Activated CD8-positive, alpha-beta T cell treated with anti-CD3 and anti-CD28 coated beads, Interleukin-2, amount 10 ng/mL, durations not matched to agents 7 days and 5 days (primary cell): ENCODE measurements around the gene GNG12. TPM values are rescaled to one million over a fixed set of nuclear protein-coding genes. Genes with fewer than 3 reads are reported as not detected.

ENCODE experiments used
- total RNA-seq, 2 experiments: library from RNA; stranded (reverse); gene quantifications; one replicate each; pipeline ENCODE4 v1.2.3, GENCODE V29; 2021

The GNG12 gene
- total RNA-seq, 2 experiments from 2014 or later, result not detected

Other genes starting within 250 kb of the GNG12 start
- 10 to 100 TPM; 17.9 to 21.7 TPM for gene GADD45A, start 148.3 kb downstream of the GNG12 start, total RNA-seq
- gene DIRAS3, start 217.2 kb upstream of the GNG12 start, total RNA-seq, result not detected